Measurements from ENCODE around the gene UQCRHL.
"Not testable (repeated sequence)": the region's sequence is repeated elsewhere in the genome, so short reads cannot be mapped to it uniquely, and the experiment has no call there.

The UQCRHL gene

DNA sequence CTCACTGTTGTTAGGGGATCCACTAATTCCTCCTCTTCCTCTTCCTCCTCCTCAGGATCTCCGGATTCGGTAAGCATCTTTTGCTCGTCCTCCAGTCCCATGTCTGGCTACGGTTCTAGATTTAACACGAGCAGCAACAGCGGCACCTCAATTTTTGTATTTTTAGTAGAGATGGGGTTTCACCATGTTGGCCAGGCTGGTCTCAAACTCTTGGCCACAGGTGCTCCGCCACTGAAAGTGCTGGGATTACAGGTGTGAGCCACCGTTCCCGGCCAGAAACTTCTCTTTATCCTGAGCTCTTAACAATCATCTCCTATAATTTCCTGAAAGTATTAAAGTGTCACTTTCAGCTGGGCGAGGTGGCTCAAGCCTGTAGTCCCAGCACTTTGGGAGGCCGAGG is at the start of gene UQCRHL:
UQCRHL (minus strand) TSS at position 101 of the 400 bp plus-strand sequence; CDS start at position 101, 0 bp downstream.
- not testable (repeated sequence) for DNase-seq

GRCh38 chr1:15856888-15857287 is 49.4 kb upstream of the UQCRHL start:
- DNase-seq, result no peak

DNA sequence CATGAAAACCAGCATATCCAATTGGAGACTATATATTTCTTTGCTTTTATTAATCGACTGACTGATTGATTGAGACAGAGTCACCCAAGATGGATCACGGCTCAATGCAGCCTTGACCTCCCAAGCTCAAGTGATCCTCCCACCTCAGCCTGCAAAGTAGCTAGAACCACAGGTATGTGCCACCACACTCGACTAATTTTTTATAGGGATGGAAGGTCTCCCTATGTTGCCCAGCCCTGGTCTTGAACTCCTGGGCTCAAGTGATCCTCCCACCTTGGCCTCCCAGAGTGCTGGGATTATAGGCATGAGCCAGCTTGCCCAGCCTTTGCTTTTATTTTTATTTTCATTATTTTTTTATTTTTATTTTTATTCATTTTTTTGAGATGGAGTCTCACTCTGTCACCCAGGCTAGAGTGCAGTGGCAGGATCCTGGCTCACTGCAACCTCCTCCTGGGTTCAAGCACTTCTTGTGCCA is 45.4 kb upstream of the UQCRHL start:
- no peak for DNase-seq

- no peak for DNase-seq
Measured at GRCh38 chr1:15852036-15852827, 44.8 kb upstream of the UQCRHL start.

DNA sequence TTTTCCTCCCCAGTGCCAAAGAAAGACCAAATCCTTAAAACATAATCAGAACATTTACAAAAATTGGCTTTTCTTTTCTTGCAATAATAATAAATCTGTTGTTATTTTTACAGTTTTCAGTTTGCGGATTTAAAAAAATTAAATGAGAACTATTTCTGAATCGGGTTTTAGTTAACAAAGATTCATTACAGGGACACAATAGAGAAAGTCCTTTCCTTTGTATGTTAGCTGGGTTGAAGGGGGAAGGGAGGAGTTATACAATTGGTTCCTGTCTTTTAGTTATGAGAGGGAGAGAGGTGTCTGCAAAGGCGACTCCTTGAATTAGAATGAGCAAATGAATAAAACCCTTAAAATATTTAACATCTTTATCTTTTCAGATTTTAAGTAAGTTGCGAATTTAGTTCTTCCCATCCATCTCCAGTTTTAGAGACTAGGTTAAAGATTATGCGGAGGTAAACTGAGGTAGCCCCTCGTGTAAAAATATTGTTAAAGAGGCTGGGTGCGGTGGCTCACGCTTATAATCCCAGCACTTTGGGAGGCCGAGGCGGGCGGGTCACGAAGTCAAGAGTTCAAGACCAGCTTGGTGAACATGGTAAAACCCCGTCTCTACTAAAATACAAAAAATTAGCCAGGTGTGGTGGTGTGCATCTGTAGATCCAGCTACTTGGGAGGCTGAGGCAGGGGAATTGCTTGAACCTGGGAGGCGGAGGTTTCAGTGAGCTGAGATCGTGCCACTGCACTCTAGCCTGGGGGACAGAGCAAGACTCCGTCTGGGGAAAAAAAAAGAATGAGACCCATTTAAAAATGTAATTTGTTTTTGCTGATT is 44.0 kb upstream of the UQCRHL start:
- DNase-seq, result no peak

DNA sequence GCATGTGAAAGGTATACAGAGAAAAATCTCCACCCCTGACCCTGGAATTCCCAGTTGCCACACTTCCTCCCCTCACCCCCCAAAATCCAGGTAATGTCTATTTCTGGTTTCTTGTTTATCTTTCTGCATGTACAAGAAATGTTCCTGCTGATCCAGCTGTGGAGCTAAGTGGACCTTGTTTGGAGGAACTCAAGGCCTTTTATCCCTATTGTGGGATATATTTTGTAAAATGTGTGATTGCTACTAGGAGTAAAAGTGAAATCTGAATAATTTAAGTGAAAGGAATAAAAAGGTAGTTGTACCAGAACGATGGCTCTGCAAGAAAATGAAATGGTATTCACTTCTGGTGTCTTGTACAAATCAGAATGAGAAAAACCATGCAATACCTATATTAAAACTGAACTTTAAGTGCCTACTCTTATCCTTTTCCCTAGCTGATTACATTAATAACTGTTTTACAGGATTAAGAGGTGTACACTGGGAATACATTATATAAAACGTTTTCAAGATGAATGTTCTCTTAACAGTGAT is 43.1 kb upstream of the UQCRHL start:
- DNase-seq, result no peak

DNA sequence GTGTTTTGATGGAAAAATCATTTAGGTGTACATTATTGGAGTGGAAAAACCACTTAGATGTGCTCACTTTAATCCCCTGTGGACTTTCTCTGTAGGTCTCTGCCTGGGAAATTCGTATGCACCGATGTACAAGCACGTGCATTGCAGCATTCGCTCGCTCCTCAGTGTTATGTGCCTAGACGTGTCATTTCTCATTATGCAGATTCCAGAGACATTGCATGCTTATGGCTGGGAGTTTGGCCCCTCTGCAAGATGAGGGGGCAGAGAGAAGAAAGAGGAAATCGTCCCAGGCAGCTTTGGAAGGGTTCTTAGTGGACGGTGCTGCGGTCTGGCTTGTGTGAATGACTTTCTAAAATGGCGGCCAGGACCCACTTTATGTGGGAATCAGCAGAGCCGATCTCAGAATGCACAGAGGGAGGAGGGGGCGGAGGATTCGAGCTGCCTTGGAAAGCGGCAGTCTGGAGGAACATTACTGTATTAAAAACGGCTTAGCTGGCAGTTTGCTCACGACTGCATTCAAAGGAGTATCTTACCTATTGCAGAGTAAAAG is 42.4 kb upstream of the UQCRHL start:
- DNase-seq, result peak; percentile 51

- DNase-seq, result no peak
Measured at GRCh38 chr1:15848929-15849774, 41.7 kb upstream of the UQCRHL start.

- no peak for DNase-seq
Measured at GRCh38 chr1:15848143-15848928, 40.9 kb upstream of the UQCRHL start.

DNA sequence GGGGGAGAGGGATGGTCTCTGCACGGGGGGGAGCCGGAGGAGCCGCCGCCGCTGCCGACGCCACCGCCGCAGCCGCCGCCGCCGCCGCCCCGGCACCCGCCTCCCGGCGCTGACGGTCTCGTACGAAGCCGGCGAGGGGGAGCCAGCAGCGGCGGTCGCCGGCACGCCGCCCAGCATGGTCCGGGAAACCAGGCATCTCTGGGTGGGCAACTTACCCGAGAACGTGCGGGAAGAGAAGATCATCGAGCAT is 40.4 kb upstream of the UQCRHL start:
- DNase-seq, result no peak

- peak; percentile 71 for DNase-seq
Measured at GRCh38 chr1:15847100-15847892, 39.8 kb upstream of the UQCRHL start, which contains the start of gene SPEN. TSS of gene SPEN (plus strand) at chr1:15847707. CDS start at chr1:15848068, 361 bp downstream.

DNA sequence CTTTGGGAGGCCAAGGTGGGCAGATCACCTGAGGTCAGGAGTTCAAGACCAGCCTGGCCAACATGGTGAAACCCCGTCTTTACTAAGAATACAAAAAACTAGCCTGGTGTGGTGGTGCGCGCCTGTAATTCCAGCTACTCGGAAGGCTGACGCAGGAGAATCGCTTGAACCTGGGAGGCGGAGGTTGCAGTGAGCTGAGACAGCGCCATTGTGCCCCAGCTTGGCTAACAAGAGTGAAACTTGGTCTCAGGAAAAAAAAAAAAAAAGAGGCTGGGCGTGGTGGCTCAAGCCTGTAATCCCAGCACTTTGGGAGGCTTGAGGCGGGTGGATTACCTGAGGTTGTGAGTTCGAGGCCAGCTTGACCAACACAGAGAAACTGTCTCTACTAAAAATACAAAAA is 38.6 kb upstream of the UQCRHL start:
- DNase-seq, result not testable (repeated sequence)

DNA sequence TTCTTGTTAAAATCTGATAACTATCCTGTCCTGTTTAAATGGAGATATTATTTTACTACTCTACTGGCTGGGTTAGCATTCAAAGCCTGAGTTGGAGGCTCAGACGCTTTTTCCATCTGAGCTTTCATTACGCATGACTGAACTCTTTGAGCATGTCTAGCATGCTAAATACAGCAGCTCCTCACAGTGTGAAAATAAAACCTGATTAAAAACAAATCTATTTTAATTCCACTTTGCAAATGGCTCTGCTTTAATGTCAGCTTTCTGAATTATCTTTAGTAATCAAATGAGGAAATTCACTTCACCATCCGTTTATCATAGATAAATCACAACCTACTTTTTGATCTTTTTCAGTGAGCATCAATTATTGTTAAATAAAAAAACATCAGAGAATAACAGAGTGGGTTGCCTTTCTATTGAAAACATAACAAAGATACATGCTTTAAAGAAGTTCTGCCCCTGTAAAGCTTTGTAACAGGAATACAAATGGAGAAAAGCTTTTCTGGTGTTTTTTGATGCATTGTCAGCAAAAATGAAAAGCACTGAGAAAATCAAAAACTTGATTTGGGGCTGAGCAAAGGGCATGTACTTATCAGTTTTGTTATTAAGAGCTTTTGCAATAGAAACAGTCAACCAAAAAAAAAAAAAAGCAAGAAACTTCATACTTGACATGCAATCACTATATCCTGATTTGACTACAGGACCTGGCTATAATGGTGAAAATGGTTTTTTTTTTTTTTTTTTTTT is 36.5 kb upstream of the UQCRHL start:
- DNase-seq, result no peak

DNA sequence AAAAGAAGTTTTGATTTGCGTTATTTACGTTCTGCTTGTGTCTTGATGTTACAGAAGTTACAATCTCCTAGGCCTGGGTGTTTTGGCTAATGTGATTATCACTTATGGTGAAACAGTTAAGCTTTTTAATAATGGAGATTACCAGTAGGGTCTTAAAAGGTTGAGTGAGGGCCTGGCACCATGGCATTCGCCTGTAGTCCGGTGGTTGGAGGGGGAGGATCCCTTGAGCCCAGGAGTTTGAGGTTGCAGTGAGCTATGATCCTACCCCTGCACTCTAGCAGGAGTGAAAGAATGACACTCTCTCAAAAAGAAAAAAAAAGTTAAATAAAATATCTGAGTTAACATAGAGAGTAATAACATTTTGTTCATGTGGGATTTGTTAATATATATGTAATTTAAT is 31.3 kb upstream of the UQCRHL start:
- DNase-seq, result no peak

- DNase-seq, result no peak
Measured at GRCh38 chr1:15837931-15838330, 30.5 kb upstream of the UQCRHL start.

DNA sequence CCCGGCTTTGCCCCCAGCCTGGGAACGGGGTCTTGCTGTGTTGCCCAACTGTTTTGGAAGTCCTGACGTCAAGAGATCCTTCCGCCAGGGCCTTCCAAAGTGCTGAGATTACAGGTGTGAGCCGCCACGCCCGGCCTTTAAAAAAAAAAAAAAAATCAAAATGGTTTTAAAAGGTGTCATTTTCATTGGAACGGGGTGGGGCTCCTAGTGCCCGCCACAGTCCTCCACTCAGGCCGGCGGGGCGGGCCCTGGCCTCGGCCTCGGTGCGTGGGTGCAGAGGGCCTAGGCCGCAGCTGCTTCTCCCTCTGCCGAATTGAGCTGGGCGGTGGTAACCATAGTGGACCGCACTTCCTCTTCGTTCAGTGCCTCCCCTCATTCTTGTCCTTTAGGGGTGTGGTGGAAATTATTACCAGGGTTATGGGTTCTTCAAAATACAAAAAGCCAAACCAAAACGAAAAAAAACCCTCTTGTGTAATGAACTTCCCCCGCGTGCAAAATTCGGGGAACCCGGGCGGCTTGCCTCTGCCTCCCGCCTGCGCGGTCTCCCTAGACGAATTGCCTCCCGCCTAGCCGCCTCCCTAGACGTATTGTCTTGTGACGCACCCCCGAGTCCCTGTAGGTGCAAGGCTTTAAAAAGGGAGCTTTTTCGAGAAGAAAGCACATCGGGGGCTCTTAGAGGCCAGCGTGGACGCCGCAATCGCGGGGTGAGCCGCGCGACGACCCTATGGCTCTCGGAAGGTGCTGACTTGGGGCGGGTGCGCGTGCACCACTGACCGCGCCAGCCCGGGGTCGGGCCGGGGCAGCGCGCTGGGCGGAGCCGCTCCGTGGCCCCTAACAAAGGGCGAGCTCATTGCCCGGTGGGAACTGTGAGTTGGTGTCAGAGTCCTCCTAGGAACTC is 29.6 kb upstream of the UQCRHL start:
- DNase-seq, result no peak

DNA sequence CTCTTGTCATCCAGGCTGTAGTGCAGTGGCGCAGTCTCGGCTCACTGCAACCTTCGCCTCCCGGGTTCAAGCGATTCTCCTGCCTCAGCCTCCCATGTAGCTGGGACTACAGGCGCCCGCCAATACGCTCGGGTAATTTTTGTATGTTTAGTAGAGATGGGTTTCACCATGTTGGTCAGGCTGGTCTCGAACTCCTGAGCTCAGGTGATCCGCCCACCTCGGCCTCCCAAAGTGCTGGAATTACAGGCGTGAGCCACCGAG is 29.0 kb upstream of the UQCRHL start:
- DNase-seq, result not testable (repeated sequence)

GRCh38 chr1:15835741-15836510 is 28.5 kb upstream of the UQCRHL start:
- DNase-seq, result peak; percentile 81

All from SIG-M5 (cell line).